Upper lobe of left lung (tissue), 4 donors: ENCODE data around the gene EEPD1.

Experiments used
- CTCF ChIP-seq, 6 experiments: fragments of 450-650 bp in 4 of 6; fragments of 200-600 bp in 2 of 6; sonication (generic) in 2 of 6; IDR thresholded peaks; one replicate each; pipeline ENCODE4 v1.5.1; 2016 to 2019; ENCODE audit warnings: antibody characterized with exemption in 6 of 6
- EP300 ChIP-seq, 4 donors: sonication (generic); formaldehyde crosslinking; IDR thresholded peaks; one replicate each; pipeline ENCODE4 v1.5.1; 2017; ENCODE audit warnings: antibody characterized with exemption in 4 of 4, control low read depth in 2 of 4
- POLR2A ChIP-seq, 4 donors: fragments of 450-650 bp; IDR thresholded peaks; one replicate each; pipeline ENCODE4 v1.5.1; 2016 to 2017; ENCODE audit warnings: antibody characterized with exemption in 4 of 4, mild to moderate bottlenecking in 2 of 4
- POLR2AphosphoS5 ChIP-seq, 2 donors: sonication (generic); formaldehyde crosslinking; IDR thresholded peaks; one replicate each; pipeline ENCODE4 v1.5.1; 2017; ENCODE audit warnings: antibody characterized with exemption in 2 of 2

DNA sequence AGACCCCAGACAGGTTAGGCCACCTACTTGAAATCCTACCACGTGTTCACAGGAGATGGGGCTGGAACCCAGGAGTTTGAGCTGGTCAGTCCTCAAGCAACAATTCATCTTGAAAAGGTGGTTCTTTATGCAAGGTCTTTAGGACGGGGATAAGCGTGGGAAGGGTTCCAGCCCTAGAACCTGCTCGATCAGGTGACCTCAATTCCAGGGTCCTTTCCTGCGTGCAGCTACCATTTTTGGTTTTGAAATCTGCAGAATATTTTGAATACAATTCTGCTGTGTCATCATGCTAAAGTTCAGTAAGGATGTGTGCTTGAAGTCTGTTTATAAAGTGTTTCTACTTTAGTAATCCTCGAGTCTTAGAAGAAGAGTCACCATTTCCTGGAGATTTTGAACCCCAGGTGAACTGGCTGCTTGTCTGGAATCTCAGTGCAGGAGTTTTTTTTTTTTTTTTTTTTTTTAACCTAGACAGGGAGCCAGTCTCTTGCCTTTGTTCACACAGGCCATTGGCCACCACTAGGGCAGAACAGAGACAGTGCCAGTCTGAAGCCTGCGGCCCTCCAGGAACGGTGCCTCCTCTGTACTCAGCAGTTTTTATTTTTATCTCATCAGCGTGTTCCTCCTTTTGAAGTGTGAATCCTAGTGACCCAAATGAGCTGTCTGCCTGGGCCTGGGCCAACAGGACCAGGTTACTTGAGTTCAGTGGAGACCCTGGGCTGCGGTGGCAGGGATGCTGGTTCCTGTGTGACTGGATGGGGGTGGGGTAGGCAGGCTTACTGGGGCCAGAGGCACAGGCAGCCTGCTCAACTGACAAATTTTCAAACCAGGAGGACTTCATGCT is 54.6 kb downstream of the EEPD1 start:
- no peak for TF ChIP-seq CTCF (IDR thresholded peaks at IDR 0.05)
- peak in 1 of 2 donors; percentile 8 for TF ChIP-seq POLR2AphosphoS5 (IDR thresholded peaks at IDR 0.05)
- TF ChIP-seq EP300 (IDR thresholded peaks at IDR 0.05) = no peak
- TF ChIP-seq POLR2A (IDR thresholded peaks at IDR 0.05) = no peak
